Mucosa of rectum (tissue), 2 donors: ENCODE measurements around the gene NCOA7.
"Not testable (repeated sequence)": the region's sequence is repeated elsewhere in the genome, so short reads cannot be mapped to it uniquely, and the experiment has no call there.

Source experiments
- H3K27ac ChIP-seq, 2 donors: one replicate each; pipeline ENCODE4 v1.7.0; 2013; ENCODE audit warnings: inconsistent platforms in 2 of 2, low read depth in 2 of 2, low read length in 2 of 2
- H3K27me3 ChIP-seq, 2 donors: one replicate each; pipeline ENCODE4 v1.7.0; 2013; ENCODE audit warnings: low read length in 2 of 2; ENCODE audit not compliant: control insufficient read depth in 2 of 2, insufficient read depth in 2 of 2
- H3K36me3 ChIP-seq, 2 donors: one replicate each; pipeline ENCODE4 v1.7.0; 2013; ENCODE audit warnings: low read length in 2 of 2; ENCODE audit not compliant: control insufficient read depth in 2 of 2, insufficient read depth in 2 of 2
- H3K4me1 ChIP-seq, 2 donors: one replicate each; pipeline ENCODE4 v1.7.0; 2013; ENCODE audit warnings: low read length in 2 of 2, mild to moderate bottlenecking in 1 of 2; ENCODE audit not compliant: control insufficient read depth in 2 of 2, insufficient read depth in 2 of 2
- H3K4me3 ChIP-seq, 2 donors: one replicate each; pipeline ENCODE4 v1.7.0; 2013; ENCODE audit warnings: low read length in 2 of 2
- H3K9ac ChIP-seq, 2 donors: one replicate each; pipeline ENCODE4 v1.7.0; 2013; ENCODE audit warnings: low read length in 2 of 2, low read depth in 1 of 2, mild to moderate bottlenecking in 1 of 2
- H3K9me3 ChIP-seq, 2 donors: one replicate each; pipeline ENCODE4 v1.7.0; 2013; ENCODE audit warnings: low read length in 2 of 2; ENCODE audit not compliant: control insufficient read depth in 2 of 2
- donor health status: healthy.
- donor health status: Normal muscosa, but diverticular disease.

Gene NCOA7

DNA sequence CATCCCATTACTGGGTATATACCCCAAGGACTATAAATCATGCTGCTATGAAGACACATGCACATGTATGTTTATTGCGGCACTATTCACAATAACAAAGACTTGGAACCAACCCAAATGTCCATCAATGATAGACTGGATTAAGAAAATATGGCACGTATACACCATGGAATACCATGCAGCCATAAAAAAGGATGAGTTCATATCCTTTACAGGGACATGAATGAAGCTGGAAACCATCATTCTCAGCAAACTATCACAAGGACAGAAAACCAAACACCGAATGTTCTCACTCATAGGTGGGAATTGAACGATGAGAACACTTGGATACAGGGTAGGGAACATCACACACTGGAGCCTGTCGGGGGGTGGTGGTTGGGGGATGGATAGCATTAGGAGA, 57.5 kb downstream of the NCOA7 start:
- not testable (repeated sequence) for H3K9me3 ChIP-seq, H3K9ac ChIP-seq, H3K27ac ChIP-seq, H3K4me3 ChIP-seq, H3K4me1 ChIP-seq, H3K27me3 ChIP-seq, H3K36me3 ChIP-seq

DNA sequence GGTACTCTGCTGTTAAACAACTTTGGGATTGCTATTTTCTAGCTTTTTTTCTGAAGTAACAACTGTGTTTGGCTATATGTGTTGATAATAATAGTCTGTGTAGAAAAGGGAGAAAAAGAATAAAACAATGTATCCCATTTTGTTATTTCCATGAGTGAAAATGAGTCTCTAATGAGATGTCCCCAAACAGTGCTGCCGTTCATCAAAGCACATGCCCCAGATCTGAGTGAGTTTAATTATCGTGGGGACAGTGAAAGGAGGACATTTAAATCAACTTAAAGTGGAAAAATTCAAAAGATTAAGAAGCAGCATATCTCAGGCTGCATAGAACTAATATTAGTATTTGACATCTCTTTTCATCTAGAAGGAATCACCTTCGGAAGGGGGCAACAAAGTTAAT, 59.6 kb downstream of the NCOA7 start:
- Histone ChIP-seq H3K9ac (no peak overlapping the region), H3K27ac (no peak overlapping the region)

DNA sequence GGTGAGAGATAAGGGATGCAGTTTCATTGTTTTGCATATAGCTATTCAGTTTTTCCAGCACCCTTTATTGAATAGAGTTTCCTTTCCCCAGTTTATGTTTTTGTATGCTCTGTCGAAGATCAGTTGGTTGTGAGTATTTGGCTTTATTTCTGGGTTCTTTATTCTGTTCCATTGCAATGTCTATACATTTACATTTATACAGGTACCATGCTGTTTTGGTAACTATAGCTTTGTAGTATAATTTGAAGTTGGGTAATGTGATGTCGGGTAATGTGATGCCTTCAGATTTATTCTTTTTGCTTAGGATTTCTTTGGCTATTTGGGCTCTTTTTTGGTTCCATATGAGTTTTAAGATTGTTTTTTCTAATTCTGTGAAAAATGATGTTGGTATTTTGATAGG, 61.8 kb downstream of the NCOA7 start:
- H3K36me3 ChIP-seq = no peaks in the 10 kb centered on the region
- no peak overlapping the region for H3K9ac ChIP-seq
- no peaks in the 10 kb centered on the region for H3K4me1 ChIP-seq
- H3K9me3 ChIP-seq = no peaks in the 10 kb centered on the region
- H3K27ac ChIP-seq = no peak overlapping the region
- H3K27me3 ChIP-seq = no peaks in the 10 kb centered on the region
- no peak overlapping the region for H3K4me3 ChIP-seq

More for the DNA sequence above, 59.6 kb downstream of the NCOA7 start:
- Histone ChIP-seq H3K4me3 (no peak overlapping the region), H3K4me1 (no peaks in the 10 kb centered on the region), H3K9me3 (no peaks in the 10 kb centered on the region), H3K36me3 (no peaks in the 10 kb centered on the region), H3K27me3 (no peaks in the 10 kb centered on the region)

DNA sequence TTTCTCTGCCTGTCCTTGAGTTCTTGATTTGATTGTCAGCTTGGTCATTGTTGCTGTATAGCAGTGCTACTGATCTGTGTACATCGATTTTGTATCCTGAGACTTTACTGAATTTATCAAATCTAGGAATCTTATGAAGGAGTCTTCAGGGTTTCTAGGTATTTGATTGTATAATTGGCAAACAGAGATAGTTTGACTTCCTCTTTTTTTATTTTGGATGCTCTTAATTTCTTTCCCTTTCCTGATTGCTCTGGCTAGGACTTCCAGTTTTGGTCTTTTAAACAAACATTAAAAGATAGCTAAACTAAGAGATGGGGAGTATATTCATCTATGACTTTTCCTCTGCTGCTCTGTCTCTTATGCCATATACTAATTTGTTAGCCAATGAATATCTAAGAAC, 62.4 kb downstream of the NCOA7 start:
- H3K36me3 ChIP-seq = no peaks in the 10 kb centered on the region
- no peaks in the 10 kb centered on the region for H3K4me1 ChIP-seq
- H3K9ac ChIP-seq = no peak overlapping the region
- H3K27ac ChIP-seq = no peak overlapping the region
- H3K4me3 ChIP-seq = no peak overlapping the region
- H3K9me3 ChIP-seq = no peaks in the 10 kb centered on the region
- H3K27me3 ChIP-seq = no peaks in the 10 kb centered on the region

DNA sequence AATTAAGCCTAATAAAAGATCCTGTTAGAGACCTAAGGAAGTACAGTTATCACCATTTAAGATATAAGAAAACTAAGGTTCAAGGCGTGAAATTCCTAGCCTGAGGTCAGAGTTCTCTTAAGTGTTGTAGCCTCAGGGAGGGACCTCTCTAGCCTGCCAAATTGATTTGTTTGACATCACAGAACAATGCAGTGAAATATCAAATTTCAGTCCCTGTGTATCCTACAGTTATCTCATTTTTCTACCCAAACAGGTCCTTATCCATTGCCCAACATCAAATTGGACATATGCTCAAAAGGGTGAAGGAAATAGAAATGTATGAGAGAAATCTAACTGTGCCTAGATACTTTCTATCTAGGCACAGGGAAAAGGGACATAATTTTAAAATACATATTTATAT, 63.0 kb downstream of the NCOA7 start:
- Histone ChIP-seq H3K9ac (no peak overlapping the region), H3K27me3 (no peaks in the 10 kb centered on the region), H3K27ac (no peak overlapping the region), H3K4me3 (no peak overlapping the region), H3K36me3 (no peaks in the 10 kb centered on the region), H3K9me3 (no peaks in the 10 kb centered on the region), H3K4me1 (no peaks in the 10 kb centered on the region)

DNA sequence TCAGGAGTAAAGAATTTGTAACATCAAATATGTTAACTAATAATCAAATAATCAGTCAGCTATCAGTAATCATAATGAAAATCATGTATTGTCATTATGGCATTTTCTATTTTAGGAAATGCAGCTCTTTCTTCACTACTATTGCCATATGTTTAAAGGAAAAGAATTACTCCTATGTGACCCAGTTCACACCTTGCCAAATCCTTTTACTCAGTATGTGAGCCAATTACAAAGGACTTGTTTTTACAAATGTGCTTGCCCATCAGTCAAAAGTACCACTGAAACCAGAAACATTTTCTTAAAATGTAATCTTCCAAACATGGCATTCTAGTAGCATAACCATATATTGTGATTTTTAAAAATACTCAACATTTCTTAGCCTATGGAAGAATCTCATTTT, 63.6 kb downstream of the NCOA7 start:
- no peaks in the 10 kb centered on the region for H3K36me3 ChIP-seq
- H3K9ac ChIP-seq = no peak overlapping the region
- H3K9me3 ChIP-seq = no peaks in the 10 kb centered on the region
- no peak overlapping the region for H3K4me3 ChIP-seq
- no peak overlapping the region for H3K27ac ChIP-seq
- no peaks in the 10 kb centered on the region for H3K27me3 ChIP-seq
- no peaks in the 10 kb centered on the region for H3K4me1 ChIP-seq

DNA sequence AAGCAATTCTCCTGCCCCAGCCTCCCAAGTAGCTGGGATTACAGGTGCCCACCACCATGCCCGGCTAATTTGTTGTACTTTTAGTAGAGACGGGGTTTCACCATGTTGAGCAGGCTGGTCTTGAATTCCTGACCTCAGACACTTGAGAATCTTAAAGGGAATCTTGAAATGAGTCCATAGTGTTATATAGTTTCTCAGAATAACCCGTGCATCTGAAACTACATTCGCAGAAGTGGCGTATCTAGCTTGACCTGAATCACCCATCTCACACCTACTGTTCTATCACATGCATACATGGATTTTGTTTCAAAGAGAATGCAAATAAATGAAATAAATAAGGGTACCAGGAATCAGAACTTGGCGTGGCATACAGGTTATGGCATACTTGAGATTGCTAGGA, 65.0 kb downstream of the NCOA7 start:
- Histone ChIP-seq H3K4me3 (no peak overlapping the region), H3K27me3 (no peaks in the 10 kb centered on the region), H3K4me1 (no peaks in the 10 kb centered on the region), H3K27ac (no peak overlapping the region), H3K36me3 (no peaks in the 10 kb centered on the region), H3K9me3 (no peaks in the 10 kb centered on the region), H3K9ac (no peak overlapping the region)

DNA sequence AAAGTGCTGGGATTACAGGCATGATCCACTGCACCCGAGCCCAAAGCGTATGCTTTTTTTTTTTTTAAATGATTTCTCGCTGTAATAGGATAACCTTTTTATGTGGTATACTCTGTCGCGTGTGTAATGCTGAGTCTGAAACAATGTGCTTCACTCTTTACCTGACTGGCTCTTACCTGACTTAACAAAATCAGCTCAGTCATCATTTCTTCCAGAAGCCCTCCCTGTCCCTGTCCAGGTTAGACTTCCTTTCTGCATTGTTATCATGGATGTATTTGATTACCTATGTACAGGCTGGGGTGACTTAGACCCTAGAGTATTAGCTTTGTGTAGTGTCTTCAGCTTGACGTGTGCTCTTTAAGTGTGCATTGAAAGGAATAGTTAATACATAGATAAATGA, 67.1 kb downstream of the NCOA7 start:
- H3K9ac ChIP-seq = no peak overlapping the region
- no peaks in the 10 kb centered on the region for H3K36me3 ChIP-seq
- no peak overlapping the region for H3K27ac ChIP-seq
- H3K4me3 ChIP-seq = no peak overlapping the region
- H3K4me1 ChIP-seq = no peaks in the 10 kb centered on the region
- H3K27me3 ChIP-seq = no peaks in the 10 kb centered on the region
- H3K9me3 ChIP-seq = no peaks in the 10 kb centered on the region

DNA sequence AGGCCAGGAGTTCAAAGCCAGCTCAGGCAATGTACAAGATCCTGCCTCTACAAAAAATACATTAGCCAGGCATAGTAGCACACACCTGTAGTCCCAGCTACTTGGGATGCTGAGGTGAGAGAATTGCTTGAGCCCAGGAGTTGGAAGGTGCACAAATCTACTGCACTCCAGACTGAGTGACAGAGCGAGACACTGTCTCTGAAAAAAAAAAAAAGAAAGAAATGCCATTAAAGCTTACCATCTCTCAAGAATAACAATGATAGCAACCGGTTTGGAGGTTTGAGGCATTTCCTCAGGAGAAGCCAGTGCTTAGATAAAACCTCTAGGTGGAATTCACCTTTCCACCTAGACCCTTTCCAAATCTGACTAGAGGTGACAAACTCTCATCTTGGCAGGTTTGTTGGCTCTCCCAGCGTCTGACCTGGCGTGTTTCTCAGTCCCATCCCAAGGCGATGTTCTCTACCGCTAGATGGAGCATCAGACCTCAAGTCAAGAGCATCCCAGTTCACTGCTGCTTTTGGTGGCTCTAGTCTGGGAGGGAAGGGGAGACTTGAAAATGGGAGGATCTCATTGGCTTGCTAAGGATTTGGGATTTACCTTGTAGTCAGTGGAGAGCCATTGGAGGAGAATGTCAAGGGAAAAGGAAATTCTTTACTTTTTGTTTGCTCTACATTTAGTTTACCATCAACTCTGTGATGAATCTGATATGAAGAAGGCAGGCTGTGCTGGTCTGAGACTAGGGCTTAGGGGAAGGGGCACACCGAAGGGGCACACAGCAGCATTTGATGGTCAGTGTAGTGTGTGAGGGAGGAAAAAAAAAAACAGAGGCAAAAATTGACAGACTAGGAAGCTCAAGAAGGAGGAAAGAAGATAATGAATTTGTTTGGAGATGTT, 67.9 kb downstream of the NCOA7 start:
- no peaks in the 10 kb centered on the region for H3K36me3 ChIP-seq
- H3K9me3 ChIP-seq = no peaks in the 10 kb centered on the region
- H3K4me1 ChIP-seq = no peaks in the 10 kb centered on the region
- H3K27me3 ChIP-seq = no peaks in the 10 kb centered on the region
- H3K27ac ChIP-seq = no peak overlapping the region
- no peak overlapping the region for H3K9ac ChIP-seq
- no peak overlapping the region for H3K4me3 ChIP-seq

DNA sequence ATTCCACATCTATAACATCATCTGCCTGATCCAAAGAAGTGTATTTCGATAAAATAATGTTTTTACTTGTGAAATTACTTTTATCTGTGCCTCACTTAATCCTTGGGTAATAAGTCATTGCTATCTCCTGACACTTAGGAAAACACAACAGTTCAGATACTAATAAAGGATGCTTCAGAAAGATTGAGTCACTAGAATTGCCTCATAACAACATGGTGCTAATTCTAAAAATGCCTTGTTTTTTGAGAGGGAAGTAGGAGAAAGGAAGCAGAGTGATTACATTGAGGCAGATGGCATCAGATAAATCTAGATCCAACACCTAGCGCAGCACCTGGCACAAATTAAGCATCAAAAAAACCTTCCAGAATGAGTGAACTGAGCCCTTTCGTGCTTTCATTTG, 69.0 kb downstream of the NCOA7 start:
- Histone ChIP-seq H3K9me3 (no peaks in the 10 kb centered on the region), H3K4me1 (no peaks in the 10 kb centered on the region), H3K27ac (no peak overlapping the region), H3K4me3 (no peak overlapping the region), H3K36me3 (no peaks in the 10 kb centered on the region), H3K9ac (no peak overlapping the region), H3K27me3 (no peaks in the 10 kb centered on the region)
